T-helper 1 cell treated with Interleukin-12 subunit alpha and Interleukin-12 subunit beta and Interleukin-4 antibody, amounts not matched to agents 30 μg/mL and 1 μg/mL, for 36 hours (primary cell): ENCODE data around the gene NCAPG2.

Experiments used
- H3K27ac Mint-ChIP-seq: one replicate; pipeline ENCODE4 v1.8.0; 2021; ENCODE audit warnings: mild to moderate bottlenecking, mixed read lengths
- H3K27me3 Mint-ChIP-seq: one replicate; pipeline ENCODE4 v1.8.0; 2021; ENCODE audit warnings: low read depth, mixed read lengths
- H3K36me3 Mint-ChIP-seq: one replicate; pipeline ENCODE4 v1.8.0; 2021; ENCODE audit warnings: low read depth, mixed read lengths
- H3K4me1 Mint-ChIP-seq: one replicate; pipeline ENCODE4 v1.8.0; 2021; ENCODE audit warnings: low read depth, mixed read lengths
- H3K4me3 Mint-ChIP-seq: one replicate; pipeline ENCODE4 v1.8.0; 2021; ENCODE audit warnings: mild to moderate bottlenecking, moderate library complexity, mixed read lengths
- H3K9me3 Mint-ChIP-seq: one replicate; pipeline ENCODE4 v1.8.0; 2021; ENCODE audit warnings: mixed read lengths

Gene NCAPG2

DNA sequence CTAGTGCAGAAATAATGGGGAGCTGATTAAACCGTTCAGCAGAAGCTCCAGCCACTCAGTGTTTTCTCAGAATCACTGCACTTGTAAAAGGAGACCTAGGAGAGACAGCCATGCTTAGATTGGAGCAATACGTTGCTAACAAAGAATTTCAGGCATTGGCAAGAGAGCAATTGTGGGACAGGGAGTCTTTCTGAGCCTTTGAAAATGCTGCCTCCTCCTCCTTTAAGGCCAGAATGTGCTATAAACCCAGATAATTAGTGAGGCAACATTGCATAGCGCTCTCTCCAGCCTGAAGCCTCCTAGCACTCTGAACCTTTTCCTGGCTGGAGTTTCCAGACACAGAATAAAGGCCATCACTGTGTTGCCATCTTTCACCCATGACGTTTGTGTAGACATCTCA lies 98.5 kb downstream of the NCAPG2 start:
- Mint-ChIP-seq H3K36me3 (peaks cover 3% of the 10 kb centered on the region), H3K4me3 (no peak overlapping the region)

DNA sequence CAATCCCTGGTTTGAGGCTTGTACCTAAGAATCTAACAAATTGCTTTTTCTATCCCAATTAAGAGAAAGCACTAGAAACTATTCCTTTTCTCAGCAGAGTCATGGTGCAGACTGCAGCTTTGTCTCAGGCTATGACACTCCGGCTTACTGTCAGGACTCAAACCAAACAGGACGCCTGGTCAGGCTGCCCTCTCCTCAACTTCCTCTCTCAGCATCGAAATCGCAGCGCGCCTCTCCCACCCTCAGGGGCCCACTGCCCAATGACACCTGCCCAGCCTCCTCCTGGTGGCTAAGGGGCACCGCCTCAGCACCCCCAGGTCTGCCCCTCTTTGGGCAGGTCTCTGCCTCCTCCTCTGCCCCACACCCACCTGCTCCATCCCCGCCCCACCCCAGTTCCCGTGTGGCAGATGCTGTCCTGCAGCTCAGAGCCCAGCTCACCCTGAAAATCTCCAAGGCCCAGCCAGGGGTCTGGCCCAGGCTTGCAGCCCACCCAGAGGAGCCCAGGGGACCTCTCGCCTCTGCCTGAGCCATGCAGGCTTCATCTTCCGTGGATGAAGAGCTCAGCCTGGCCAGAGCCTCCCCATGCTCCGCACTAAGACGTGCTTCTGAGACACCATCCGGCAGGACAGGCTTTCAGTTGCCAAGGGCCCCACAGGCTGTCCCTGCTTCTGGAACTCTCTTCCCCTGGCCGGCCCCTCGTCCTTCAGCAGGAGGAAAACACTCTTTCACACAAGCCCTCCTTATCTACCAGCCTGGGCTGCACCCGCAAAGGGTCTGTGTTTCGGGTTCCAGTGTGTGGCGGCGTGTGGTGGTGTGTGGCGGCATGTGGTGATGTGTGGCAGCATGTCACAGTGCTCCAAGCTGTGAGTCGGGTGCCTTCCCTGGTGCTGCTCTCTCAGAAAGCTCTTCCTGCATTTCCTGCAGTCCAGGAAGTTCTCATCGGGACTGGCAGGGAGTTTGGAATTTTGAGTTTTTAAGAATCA lies 100.5 kb downstream of the NCAPG2 start:
- Mint-ChIP-seq H3K27ac (no peak overlapping the region), H3K9me3 (no peaks in the 10 kb centered on the region), H3K36me3 (peaks cover 1% of the 10 kb centered on the region), H3K27me3 (no peaks in the 10 kb centered on the region), H3K4me1 (no peaks in the 10 kb centered on the region), H3K4me3 (no peak overlapping the region)

More for the DNA sequence above, 98.5 kb downstream of the NCAPG2 start:
- Mint-ChIP-seq H3K27ac (no peak overlapping the region), H3K4me1 (no peaks in the 10 kb centered on the region), H3K9me3 (no peaks in the 10 kb centered on the region), H3K27me3 (no peaks in the 10 kb centered on the region)

DNA sequence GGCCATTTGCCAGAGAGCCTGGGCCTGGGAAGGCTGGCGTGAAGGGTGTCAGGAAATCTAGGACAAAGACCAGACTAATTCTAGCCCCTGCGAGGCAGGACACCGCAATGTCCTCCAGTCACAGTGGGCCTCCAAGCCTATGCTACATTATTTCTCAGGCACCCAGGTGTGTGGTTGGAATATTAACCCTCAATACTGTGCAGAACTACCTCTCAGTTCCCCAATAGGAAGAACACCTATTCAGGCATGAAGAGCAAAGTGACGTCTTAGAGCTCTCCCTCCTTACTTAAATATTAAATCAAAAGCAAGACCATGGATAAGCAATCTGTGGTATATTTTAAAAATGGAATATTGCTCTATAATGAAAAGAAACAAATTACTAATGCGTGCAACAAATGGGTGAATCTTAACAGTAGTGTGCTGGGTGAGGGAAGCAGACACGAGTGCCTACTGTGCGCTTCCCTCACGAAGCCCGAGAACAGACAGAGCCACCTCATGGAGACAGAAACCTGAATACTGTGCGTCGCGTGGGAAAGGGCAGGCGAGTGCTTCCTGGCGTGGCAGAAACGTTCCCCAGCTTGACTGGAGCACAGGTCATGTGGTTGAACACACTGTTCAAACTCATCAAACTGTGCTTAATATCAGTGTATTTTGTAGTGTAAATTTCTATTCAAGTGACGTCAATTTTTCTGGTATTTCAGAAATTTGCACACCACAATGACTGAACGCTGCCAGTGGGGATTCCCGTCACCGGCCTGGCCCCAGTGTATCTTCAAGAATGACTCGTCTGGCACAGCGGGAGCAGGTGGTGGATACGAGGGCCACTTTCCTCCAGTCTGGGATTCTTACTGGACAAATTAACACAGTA lies 101.5 kb downstream of the NCAPG2 start:
- H3K27ac Mint-ChIP-seq: no peak overlapping the region
- no peaks in the 10 kb centered on the region for H3K27me3 Mint-ChIP-seq
- no peaks in the 10 kb centered on the region for H3K4me1 Mint-ChIP-seq
- no peaks in the 10 kb centered on the region for H3K9me3 Mint-ChIP-seq
- no peak overlapping the region for H3K4me3 Mint-ChIP-seq
- peaks cover 1% of the 10 kb centered on the region for H3K36me3 Mint-ChIP-seq

DNA sequence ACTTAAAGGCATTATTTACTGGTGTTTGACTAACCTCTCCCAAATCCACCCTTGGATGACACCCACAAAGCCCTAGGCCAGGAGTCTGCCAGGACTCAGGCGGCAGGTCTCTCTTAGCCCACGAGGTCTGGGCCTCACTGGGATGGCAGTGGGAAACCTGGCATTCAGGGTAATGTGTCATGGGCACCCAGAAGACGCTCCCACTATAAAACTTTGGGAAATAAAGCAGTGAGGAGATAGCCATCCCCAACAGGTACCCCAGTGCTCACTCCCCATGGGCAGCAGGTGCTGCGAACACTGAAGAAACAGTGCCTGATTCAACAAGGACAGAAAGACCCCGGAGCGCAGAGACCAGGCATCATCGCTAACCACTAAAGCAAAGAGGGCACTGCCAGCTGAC lies 102.6 kb downstream of the NCAPG2 start:
- no peaks in the 10 kb centered on the region for H3K4me1 Mint-ChIP-seq
- H3K27me3 Mint-ChIP-seq: no peaks in the 10 kb centered on the region
- H3K4me3 Mint-ChIP-seq: no peak overlapping the region
- no peak overlapping the region for H3K27ac Mint-ChIP-seq
- peaks cover 1% of the 10 kb centered on the region for H3K36me3 Mint-ChIP-seq
- no peaks in the 10 kb centered on the region for H3K9me3 Mint-ChIP-seq

DNA sequence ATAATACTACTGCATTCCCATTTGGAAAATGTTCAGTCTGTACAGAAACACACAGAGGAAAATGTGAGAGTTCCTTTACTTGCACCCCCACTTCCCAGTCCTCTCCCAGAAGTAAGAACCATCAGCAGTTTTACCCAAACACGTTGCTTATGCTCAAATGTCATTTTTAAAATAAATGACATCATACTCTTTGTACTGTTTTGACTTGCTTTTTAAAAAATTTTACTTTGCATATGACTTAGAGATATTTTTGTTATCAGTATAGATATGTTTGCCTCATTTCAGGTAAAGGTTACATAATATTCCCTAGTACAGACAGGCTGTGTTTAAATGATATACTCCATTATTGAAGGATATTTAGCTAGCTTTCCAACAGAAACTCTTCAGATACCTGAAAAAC lies 103.5 kb downstream of the NCAPG2 start:
- Mint-ChIP-seq H3K27ac (no peak overlapping the region), H3K9me3 (no peaks in the 10 kb centered on the region), H3K27me3 (no peaks in the 10 kb centered on the region), H3K36me3 (no peaks in the 10 kb centered on the region), H3K4me1 (no peaks in the 10 kb centered on the region), H3K4me3 (no peak overlapping the region)

DNA sequence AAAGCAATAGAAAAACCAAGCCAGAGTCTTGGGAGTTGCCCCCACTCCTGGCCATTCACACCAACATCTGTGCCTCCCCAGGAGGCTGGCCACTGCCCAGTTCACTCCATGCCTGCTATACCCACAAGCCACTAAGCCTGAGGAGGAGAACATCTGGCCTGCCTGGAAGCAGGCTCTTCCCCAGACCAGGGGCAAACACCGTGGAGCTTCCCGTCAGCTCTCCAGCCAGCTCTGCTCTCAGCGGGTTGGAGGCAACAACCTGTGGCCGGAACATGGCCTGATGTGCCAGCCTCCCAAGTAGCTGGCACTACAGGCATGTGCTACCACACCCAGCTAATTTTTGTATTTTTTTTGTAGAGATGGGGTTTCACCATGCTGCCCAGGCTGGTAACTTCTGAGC lies 107.9 kb downstream of the NCAPG2 start:
- no peaks in the 10 kb centered on the region for H3K4me1 Mint-ChIP-seq
- H3K4me3 Mint-ChIP-seq: no peak overlapping the region
- no peak overlapping the region for H3K27ac Mint-ChIP-seq
- no peaks in the 10 kb centered on the region for H3K27me3 Mint-ChIP-seq
- H3K9me3 Mint-ChIP-seq: no peaks in the 10 kb centered on the region
- no peaks in the 10 kb centered on the region for H3K36me3 Mint-ChIP-seq

DNA sequence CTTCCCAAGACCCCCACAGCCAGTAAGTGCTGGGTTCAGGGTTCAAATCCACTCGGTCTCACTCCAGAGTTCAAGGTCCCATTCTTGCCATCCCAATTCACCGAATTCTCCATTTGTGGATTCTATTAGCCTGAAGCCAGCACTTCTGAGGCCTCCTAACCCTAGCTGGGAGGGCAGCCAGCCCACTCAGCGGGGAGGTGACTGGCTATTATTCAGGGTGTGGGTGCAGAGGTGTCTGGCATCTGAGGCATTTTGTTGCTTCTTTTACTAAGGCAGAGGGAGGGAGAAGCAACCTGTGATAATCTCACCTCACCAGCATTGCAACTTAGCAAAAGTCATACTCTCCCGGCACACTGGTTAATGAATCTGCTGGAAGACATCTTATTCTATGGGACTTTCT lies 108.3 kb downstream of the NCAPG2 start:
- Mint-ChIP-seq H3K4me3 (no peak overlapping the region), H3K4me1 (no peaks in the 10 kb centered on the region), H3K9me3 (no peaks in the 10 kb centered on the region), H3K27ac (no peak overlapping the region), H3K36me3 (no peaks in the 10 kb centered on the region), H3K27me3 (no peaks in the 10 kb centered on the region)

DNA sequence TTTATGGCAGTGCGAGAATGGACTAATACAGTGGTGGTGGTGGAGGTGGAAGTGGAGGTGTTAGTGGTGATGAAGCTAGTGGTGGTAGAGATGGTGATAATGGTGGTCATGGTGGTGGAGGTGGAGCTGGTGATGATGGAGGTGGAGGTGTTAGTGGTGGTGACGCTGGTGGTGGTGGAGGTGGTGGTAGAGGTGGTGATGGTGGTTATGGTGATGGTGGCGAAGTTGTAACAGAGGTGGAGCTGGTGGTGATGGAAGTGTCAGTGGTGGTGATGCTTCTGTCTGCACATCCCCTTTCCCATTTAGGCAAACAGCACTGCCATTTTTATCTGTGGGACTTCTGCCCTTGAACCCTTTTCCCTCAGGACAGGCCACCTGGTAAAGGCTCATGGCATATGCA lies 109.5 kb downstream of the NCAPG2 start:
- Mint-ChIP-seq H3K27me3 (peaks cover 2% of the 10 kb centered on the region), H3K36me3 (no peaks in the 10 kb centered on the region), H3K4me1 (no peaks in the 10 kb centered on the region), H3K9me3 (no peaks in the 10 kb centered on the region), H3K27ac (no peak overlapping the region), H3K4me3 (no peak overlapping the region)

DNA sequence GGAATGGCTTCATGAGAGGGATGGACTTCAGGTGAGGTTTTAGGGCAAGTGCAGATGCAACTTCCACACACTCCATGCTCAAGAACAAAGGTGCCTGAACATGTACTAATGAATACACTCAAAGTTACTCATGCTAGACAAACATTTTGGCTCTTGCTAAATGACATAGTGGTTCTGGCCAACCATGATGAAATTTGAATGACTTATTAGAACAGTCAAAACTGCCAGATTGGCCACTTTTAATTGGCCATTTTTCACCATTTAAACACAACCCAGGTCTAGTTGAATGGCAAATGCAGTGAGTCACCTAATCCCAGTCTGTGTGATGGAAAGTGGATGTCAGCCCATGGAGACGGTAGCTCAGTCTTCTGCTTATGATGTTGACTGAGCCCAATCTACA lies 112.1 kb downstream of the NCAPG2 start:
- H3K27ac Mint-ChIP-seq: no peak overlapping the region
- H3K9me3 Mint-ChIP-seq: no peaks in the 10 kb centered on the region
- H3K4me1 Mint-ChIP-seq: no peaks in the 10 kb centered on the region
- no peak overlapping the region for H3K4me3 Mint-ChIP-seq
- H3K36me3 Mint-ChIP-seq: no peaks in the 10 kb centered on the region
- H3K27me3 Mint-ChIP-seq: peaks cover 18% of the 10 kb centered on the region

DNA sequence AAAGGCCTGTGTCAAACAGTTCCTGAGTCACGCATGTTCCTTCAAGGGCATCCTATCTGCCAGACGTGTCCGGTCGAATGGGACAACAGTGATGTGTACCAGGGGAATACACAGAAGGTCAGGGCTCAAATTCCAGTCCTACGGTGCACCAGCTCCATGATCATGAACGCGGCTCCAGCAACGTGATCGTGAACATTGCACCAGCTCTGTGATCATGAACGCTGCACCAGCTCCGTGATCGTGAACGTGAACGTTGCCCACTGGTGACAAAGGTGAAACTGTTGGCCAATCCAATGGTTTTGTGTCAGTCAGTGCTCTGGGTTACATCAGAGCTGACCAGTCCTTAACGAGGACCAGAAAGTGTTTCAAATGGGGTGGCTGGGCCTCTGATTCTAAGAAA lies 112.7 kb downstream of the NCAPG2 start:
- H3K4me1 Mint-ChIP-seq: no peaks in the 10 kb centered on the region
- no peaks in the 10 kb centered on the region for H3K36me3 Mint-ChIP-seq
- no peak overlapping the region for H3K27ac Mint-ChIP-seq
- H3K27me3 Mint-ChIP-seq: peaks cover 18% of the 10 kb centered on the region
- H3K4me3 Mint-ChIP-seq: no peak overlapping the region
- no peaks in the 10 kb centered on the region for H3K9me3 Mint-ChIP-seq

DNA sequence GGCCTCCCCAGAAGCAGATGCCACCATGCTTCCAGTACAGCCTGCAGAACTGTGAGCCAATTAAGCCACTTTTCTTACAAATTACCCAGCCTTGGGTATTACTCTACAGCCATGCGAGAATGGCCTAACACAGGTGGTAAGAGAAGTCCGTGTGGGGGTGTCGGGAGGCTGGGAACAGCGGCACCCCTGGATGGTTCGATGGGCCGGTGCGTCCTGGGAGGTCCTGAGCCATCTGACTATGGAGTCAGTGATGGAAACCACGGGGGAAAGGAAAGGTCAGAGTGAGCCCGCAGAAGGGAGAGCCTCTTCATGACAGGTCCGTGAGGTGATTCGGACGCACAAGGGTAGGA lies 114.4 kb downstream of the NCAPG2 start:
- Mint-ChIP-seq H3K27ac (no peak overlapping the region), H3K9me3 (no peaks in the 10 kb centered on the region), H3K4me3 (no peak overlapping the region), H3K27me3 (peaks cover 29% of the 10 kb centered on the region), H3K36me3 (peaks cover 2% of the 10 kb centered on the region), H3K4me1 (peaks cover 2% of the 10 kb centered on the region)

DNA sequence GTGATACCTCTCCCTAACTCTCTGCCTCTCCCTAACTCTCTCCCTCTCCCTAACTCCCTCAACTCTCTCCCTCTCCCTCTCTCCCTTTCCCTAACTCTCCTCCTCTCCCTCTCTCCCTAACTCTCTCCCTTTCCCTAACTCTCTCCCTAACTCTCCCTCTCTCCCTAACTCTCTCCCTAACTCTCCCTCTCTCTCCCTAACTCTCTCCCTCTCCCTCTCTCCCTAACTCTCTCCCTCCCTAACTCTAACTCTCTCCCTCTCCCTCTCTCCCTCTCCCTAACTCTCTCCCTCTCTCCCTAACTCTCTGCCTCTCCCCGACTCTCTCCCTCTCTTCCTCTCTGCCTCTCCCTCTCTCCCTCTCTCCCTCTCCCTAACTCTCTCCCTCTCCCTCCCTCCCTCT lies 115.0 kb downstream of the NCAPG2 start:
- H3K36me3 Mint-ChIP-seq: peaks cover 2% of the 10 kb centered on the region
- H3K27ac Mint-ChIP-seq: no peak overlapping the region
- no peak overlapping the region for H3K4me3 Mint-ChIP-seq
- H3K27me3 Mint-ChIP-seq: peaks cover 34% of the 10 kb centered on the region
- H3K4me1 Mint-ChIP-seq: peaks cover 2% of the 10 kb centered on the region
- no peaks in the 10 kb centered on the region for H3K9me3 Mint-ChIP-seq

DNA sequence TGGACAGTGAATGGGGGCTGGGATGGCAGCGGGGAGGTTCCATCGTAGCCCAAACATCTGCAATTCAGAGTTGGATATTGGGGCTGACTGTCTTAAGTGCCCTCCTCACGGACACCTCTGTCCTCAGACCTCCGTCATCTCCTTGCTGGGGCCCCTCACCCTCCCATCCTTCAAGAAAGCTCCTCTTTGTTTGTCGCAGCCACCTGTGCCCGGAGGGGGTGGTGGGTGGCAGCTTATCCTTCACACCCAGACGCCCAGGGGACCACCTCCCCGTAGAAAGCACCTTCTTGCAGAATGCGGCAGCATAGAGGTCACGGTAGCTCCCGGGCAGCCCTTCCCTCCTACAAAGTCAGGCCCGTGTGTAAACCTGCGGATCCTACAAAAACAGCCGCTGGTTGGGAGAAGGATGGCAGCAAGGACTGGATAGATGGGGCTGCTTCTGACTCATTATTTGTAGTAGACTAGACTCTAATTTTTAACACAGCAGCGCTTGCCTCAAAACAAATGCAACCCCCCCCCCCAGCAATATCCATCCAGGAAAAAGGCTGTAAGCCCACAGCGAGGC lies 115.6 kb downstream of the NCAPG2 start:
- Mint-ChIP-seq H3K4me3 (peak overlapping the region; percentile 37), H3K36me3 (peaks cover 2% of the 10 kb centered on the region), H3K27me3 (peaks cover 39% of the 10 kb centered on the region), H3K9me3 (no peaks in the 10 kb centered on the region), H3K4me1 (peaks cover 2% of the 10 kb centered on the region), H3K27ac (no peak overlapping the region)

DNA sequence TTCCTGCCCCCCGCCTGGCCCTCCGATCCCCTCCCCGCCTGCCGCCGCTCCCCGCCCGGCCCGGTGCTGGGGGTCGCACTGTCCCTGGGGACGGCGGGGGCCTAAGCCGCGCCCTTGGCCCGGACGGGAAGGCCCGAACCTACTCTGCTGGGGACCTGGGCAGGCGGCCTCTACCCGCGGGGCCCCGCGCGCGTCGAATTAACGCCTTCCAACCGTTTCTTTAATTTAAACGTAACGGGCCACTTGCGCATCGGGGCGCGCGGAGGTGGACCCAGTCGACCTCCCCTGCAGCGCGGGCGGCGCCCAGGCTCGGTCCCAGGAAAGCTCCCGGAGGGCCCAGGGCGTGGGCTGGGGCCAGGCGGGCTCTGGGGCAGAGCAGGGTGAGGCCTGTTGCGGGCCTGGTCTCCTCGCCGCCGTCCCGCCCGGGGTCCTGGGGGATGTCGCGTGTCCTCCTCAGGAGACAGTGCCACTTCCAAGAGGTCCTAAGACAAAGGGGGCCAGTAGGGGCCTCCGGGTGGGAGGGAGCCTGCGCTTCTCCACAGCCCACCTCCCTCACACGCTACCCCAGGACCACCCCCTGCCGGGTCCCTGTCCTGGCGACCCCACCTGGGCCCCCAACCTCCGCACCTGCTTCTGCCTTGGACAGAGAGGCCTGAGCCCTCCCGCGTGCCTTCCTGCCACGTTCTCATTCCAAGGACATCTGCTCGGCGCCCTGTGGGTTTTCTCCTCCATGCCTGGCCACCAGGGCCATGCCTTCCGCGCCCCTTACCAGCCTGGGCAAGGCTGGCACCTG lies 116.3 kb downstream of the NCAPG2 start:
- H3K36me3 Mint-ChIP-seq: peaks cover 2% of the 10 kb centered on the region
- no peaks in the 10 kb centered on the region for H3K9me3 Mint-ChIP-seq
- H3K4me3 Mint-ChIP-seq: peak overlapping the region; percentile 37
- peaks cover 2% of the 10 kb centered on the region for H3K4me1 Mint-ChIP-seq
- H3K27me3 Mint-ChIP-seq: peaks cover 42% of the 10 kb centered on the region
- H3K27ac Mint-ChIP-seq: no peak overlapping the region
